GM23248 (cell line): Measurements from ENCODE around the gene POLR1A.

Source experiments
- EZH2 ChIP-seq: fragments of 200-600 bp; sonication (generic); IDR thresholded peaks from 2 replicates; pipeline ENCODE4 v1.6.1; 2018; ENCODE audit warnings: antibody characterized with exemption, mild to moderate bottlenecking; ENCODE audit not compliant: insufficient read depth, poor library complexity, severe bottlenecking
- EZH2phosphoT487 ChIP-seq: fragments of 200-600 bp; sonication (generic); IDR thresholded peaks from 2 replicates; pipeline ENCODE4 v1.6.1; 2018; ENCODE audit warnings: antibody characterized with exemption, moderate library complexity, mild to moderate bottlenecking, low read depth; ENCODE audit not compliant: insufficient read depth

DNA sequence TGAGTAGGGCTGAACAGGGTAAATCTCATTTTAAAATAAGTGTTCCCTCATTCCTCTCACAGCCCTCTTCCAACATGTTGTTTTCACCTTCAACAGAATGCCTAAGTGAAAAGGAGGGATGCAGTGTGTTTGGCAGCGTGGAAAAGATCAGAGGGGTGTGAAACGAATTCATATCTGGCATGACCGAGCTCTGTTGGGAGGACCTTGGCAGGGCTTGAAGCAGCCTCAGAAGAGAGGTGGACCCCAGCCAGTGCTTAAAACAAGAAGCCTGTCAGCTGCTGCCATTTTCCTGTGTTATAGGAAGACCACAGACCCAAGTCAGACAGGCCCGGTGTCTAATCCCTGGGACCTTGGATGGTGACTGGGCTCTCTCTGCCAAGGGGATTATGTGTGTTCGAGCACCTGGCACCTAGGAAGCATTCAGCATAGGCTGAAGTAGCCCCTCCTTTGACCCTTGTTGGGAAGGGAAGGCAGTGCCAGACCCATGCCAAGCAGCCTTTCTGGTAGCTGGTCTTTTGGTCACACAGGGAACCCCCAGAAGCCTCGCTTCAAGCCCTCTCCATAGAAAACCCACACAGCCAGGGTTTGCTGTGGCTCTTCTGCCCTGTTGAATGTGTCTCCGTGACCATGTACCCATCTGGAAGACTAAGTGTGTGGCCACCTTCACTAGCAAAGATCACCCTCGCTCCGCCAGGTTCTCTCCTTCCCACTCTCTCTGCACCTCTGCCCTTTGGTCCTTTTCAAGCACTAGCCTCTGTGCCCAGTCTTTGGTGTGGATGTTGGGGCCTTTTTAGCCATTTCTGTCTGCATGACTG lies 129.4 kb downstream of the POLR1A start:
- TF ChIP-seq EZH2phosphoT487 (no peak), EZH2 (no peak)
